ENCODE measurements around the gene MC2R.

Gene MC2R

GRCh38 chr18:13915391-13915790 lies at the start of gene MC2R:
Gene MC2R, minus strand, starts transcription at chr18:13915536. Its CDS starts 30,018 bp downstream, at chr18:13885518.
- no peak for DNase-seq (ENCODE audit: low read depth in 3 of 3)

GRCh38 chr18:13945811-13946210 lies 30.5 kb upstream of the MC2R start:
- DNase-seq (ENCODE audit: low read depth in 3 of 3), result no peak

DNA sequence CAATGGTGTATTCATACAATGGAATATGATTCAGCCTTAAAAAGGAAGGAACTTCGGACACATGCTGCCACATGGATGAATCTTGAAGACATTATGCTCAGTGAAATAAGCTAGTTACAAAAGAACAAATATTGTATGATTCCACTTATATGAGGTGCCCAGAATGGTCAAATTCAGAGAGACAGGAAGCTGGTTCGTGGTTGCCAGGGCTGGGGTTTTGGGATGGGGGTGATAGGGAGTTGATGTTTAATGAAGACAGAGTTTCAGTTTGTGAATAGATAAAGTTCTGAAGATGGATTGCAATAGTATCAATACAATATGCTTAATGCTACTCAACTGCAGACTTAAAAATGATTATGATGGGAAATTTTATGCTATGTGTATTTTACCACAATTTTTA lies 28.0 kb upstream of the MC2R start:
- no peak for DNase-seq (ENCODE audit: low read depth in 3 of 3)

DNA sequence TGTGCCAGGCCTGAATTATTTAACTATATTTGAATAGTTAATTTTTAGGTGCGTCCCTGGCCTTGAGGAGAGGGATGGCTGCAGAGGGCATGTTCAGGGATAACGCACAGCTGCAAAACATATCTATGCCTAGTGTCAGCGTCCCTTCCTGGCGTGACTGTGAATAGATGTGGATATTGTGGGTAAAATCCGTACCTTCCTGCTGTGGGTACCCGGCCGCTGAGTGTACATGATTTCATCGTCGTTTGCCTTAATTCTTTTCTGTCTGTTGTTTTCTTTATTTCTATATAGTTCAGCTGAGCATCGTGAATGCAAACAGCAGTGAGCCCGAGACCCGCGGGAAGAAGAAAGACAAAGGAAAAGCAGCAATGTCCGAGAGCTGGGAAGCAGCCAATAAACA lies 25.0 kb upstream of the MC2R start:
- no peak for DNase-seq (ENCODE audit: low read depth in 3 of 3)

DNA sequence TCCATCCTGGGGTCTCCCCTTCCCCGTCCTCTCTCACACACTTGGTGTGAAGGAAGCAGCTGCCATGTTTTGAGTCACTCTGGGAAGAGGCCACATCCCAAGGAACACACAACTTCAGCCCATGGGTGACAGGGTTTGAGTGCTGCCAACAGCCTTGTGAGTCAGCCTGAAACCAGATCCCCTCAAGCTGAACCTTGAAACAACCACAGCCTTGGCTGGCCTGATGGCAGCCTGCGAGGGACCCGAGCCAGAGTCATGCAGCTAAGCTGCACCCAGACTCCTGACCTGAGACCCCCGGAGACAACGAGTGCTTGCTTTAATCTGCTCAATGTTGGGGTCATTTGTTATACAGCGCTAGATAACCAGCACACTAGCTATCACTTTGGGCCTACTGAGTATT lies 19.3 kb upstream of the MC2R start:
- DNase-seq (ENCODE audit: low read depth in 3 of 3), result no peak

DNA sequence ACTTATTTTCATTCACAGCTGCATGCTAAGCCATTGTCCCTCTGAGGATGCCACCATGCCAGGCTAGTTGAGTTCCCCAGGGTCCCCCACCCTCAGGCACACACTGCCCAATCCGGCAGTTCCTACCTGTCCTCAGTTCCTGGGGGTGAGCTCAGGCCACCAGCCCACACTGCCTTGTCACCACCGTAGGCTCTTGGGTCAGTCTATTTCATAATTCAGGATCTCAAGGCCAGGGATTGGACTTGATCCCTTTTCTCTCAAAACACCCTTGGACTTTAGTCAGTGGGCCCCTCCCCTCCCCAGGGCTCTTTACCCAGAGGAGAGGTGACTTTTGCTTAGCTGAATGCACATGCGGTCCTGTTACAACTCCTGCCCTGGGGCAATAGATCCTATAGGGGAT lies 18.7 kb upstream of the MC2R start:
- no peak for DNase-seq (ENCODE audit: low read depth in 3 of 3)

DNA sequence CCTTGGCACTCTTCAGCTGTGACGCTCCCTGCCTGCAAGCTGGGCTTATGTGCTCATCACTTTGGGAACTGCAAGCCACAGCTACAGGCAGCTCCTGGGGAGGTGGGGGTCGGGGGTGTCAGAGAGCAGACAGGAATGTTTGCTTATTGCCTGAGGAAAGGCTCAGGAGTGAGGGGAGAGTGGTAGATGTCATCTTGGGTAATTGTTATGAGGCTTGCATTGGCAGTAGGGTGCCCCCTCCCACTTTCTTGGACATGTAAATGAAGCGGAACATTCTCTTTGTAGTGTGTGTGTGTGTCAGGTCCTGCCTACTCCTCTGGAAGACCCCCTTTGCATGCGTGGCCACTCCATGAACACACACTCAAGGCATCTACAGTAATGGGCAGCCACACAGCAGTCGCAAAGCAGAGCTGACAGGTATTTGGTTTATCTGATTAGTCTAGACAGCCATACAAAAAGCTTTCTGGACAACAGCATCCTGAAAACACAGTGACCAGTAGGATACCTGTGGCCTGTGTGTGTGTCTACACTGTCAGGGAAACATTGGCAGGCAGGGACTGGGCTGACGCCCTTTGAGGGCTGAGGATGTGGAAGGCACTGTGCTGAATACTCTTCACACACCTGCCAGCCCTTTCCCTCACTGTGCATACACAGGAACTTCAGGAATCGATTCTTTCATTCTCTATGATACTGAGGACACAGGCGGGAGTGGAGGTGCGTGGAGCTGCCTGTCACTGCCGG lies 17.1 kb upstream of the MC2R start:
- DNase-seq (ENCODE audit: low read depth in 3 of 3), result no peak

GRCh38 chr18:13930964-13931363 lies 15.6 kb upstream of the MC2R start:
- no peak for DNase-seq (ENCODE audit: low read depth in 3 of 3)

- DNase-seq (ENCODE audit: low read depth in 3 of 3), result no peak
Observed at GRCh38 chr18:13923221-13923620, 7.9 kb upstream of the MC2R start.

DNA sequence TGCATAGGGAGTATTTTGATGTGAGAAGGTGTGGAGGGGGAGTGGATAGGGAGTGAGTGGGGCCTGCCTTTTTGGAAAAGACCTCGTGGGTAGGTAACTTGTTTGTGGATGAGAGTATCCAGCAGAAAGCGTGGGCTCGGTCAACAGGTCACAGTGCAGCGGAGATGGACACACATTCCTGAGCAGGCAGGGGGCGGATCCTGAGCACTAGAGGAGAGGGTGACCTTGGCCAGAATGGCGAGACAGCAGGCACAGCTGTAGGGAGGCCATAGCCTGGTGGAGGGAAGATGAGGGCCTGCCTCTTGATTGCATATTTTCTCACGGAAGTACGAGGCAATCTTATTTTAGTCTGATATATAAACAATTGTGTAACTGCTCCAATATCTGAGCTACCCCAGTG lies 3.6 kb upstream of the MC2R start:
- no peak for DNase-seq (ENCODE audit: low read depth in 3 of 3)

- DNase-seq (ENCODE audit: low read depth in 3 of 3), result no peak
Observed at GRCh38 chr18:13917401-13917800, 2.1 kb upstream of the MC2R start.

- DNase-seq (ENCODE audit: low read depth in 3 of 3), result no peak
Observed at GRCh38 chr18:13916559-13916958, 1.2 kb upstream of the MC2R start.

- no peak for DNase-seq (ENCODE audit: low read depth in 3 of 3)
Observed at GRCh38 chr18:13915995-13916431, 677 bp upstream of the MC2R start.

DNA sequence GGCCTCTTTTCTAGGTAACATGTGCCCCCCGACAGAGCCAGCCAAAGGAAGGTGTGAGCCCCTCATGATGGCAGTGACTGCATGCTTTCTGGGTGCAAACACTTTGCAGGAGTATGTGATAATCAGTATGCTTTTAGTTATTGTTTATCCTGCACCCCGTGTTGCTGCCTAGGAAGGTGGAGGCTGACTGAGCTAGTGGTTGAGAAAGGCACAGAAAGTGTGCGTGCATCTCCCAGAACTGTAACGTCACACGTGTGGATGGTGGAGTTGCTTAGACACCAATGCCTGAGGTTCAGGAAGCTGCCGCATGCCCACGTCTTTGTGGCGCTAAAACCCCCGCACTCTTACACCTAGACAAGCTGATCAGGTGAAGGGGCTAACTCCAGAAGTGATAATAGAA lies 580 bp downstream of the MC2R start:
- no peak for DNase-seq (ENCODE audit: low read depth in 3 of 3)

DNA sequence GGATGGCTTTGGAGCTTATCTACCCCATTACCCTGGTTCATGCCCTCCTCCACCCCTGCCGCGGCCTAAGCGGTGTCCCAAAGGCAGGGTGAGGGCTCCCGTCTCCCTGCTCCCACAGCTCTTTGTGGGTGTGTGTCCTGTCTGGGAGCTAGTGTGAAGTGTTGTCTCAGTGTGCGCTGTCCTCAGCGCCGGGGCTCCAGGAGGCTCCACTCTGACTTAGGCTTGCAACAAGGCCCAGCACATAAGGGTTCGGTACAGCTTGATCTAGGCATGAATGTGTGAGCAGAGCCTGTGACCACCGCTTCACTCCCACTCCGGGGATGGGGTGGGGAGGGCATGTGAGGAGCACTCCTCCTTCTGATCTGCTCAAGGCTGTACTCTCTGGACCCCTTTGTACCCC lies 1.2 kb downstream of the MC2R start:
- no peak for DNase-seq (ENCODE audit: low read depth in 3 of 3)

- DNase-seq (ENCODE audit: low read depth in 3 of 3), result no peak
Observed at GRCh38 chr18:13913205-13913604, 2.1 kb downstream of the MC2R start.

DNA sequence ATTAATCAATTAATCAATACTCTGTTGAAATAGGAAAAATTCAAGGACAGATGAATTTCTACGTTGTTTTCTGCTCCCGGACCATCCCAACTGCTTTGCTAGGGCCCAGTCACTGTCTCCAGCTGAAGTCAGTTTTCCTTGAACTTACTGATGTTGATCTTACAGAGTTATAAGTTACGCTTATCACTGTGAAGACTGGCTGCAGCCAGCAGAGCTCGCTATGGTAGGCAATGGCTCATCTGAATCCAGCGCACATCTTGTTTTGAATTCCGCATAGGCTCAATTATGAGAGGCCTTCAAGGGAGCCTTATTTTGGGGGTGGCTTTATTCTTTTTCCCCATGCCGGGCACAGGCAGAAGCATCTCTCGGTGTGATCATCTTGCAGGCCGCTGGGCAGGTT lies 2.7 kb downstream of the MC2R start:
- DNase-seq (ENCODE audit: low read depth in 3 of 3), result no peak

- no peak for DNase-seq (ENCODE audit: low read depth in 3 of 3)
Observed at GRCh38 chr18:13910986-13911385, 4.3 kb downstream of the MC2R start.

GRCh38 chr18:13910501-13910900 lies 4.8 kb downstream of the MC2R start:
- no peak for DNase-seq (ENCODE audit: low read depth in 3 of 3)

DNA sequence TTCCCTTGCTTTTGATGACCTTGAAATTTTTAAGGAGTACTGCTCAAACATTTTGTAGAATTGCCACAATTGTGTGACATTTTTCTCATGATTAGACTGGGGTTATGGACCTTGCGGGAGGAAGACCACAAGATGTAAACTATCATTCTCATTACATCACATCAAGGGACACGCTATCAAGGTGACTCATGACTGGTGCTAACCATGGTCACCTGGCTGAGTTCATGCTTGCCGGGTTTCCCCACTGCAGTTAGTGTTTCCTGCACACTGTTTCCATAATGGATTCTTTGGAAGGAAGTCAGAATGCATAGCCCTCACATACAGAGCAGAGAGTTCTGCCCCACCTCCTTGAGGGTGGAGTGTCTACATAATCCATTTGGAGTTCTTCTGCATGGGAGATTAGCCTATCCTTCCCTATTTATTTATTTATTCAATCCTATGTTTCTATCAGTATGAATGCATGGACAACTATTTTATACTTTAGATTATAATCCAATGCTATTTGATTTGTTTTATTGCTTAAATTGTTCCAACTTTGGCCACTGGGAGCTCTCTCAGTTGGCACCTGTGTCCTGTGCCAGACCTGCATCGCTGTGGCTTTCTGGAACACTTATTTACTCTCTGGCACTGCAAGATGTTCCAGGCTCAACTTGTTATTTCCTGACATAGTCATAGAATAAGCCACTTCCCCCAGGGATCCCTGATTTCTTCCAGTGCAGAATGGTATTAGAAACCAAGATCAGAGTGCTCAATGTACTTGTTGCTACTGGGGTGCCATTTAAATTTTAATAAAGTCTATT lies 6.0 kb downstream of the MC2R start:
- no peak for DNase-seq (ENCODE audit: low read depth in 3 of 3)

GRCh38 chr18:13900633-13901032 lies 14.7 kb downstream of the MC2R start:
- no peak for DNase-seq (ENCODE audit: low read depth in 3 of 3)

- DNase-seq (ENCODE audit: low read depth in 3 of 3), result no peak
Observed at GRCh38 chr18:13895505-13896033, 19.8 kb downstream of the MC2R start.

DNA sequence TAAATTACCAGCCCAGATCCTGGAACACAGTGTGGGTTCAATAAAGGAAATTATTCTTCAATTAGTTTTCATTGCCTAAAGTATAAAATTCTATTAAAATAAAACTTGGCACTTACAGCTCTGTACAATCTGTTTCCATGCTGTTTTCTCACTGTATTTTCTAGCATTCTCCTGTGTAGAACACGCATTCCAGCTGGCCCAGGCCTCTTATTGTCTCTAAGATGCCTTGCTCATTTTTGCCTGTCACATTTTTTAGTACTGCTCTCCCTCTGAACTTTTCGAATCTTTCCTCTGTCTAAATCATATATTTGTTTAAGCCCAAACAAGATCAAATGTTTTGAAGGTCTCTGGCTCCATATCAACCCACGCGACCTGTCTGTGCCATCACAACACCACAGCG lies 20.8 kb downstream of the MC2R start:
- DNase-seq (ENCODE audit: low read depth in 3 of 3), result no peak

Data from stimulated activated CD4-positive, alpha-beta T cell treated with anti-CD3 and anti-CD28 coated beads, TNF-alpha, amount 100 ng/mL, for 48 hours (primary cell).